Stimulated activated CD8-positive, alpha-beta memory T cell treated with anti-CD3 and anti-CD28 coated beads, Interleukin-12 subunit alpha, Interleukin-12 subunit beta, amount 100 ng/mL, for 1 hour (primary cell): ENCODE results near the gene EQTN.
"Not testable (repeated sequence)": the region's sequence is repeated elsewhere in the genome, so short reads cannot be mapped to it uniquely, and the experiment has no call there.

Experiments used
- DNase-seq: peaks from one replicate; pipeline ENCODE4 v3.0.0-alpha.2; 2020; ENCODE audit warnings: low read depth

The EQTN gene

DNA sequence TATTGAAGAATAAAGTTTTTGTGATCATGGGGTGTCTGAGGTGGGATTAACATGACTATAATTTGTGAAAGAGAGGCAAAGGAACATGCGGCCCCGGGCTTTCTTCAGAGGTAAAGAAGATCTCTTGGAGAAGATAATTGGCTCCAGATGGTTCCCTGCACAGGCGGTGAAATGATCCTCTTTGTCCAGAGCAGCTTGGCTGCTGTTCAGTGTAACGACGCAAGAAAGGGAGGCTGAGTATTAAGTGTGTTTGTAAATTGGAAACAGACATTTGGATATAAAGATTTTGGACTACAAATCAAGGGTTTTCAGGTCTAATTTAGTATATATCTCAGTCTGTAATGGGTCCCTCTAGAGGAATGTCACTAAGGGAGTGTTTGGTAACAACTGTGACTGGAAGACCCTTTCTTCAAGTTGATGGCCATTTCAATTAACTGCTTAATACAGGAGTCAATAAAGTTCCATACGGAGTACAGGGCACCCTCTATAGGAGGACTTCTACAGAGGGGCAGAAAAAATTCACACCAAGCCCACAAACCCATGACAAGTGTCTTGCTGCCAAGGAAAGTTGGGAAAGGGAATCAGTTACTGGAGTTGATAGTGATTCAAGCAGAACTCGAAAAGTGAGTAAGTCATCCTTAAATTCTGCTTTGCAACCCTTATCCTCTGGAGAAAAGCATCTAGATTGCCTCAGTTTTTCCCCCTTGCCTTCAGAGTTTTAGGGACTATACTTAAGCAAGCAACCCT, 4.1 kb downstream of the EQTN start:
- no peak for DNase-seq

DNA sequence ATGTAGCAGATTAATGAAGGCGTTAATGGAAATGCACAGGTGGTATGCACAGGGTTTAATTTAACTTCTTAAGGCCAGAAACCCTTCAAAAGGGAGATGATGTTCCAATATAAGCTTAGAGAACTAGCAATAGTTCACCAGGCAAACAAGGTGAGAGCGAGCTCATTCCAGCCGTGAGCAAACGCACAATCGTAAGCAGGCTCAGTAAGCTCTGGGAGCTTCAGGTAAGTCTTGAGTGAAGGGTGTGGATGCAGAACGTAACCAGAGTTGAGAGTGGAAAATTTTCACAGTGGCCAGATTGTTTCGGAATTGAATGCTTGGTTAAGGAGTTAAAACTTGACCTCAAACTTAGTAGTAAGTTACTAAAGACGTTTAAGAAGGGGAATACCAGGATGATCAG, 5.7 kb downstream of the EQTN start:
- DNase-seq, result no peak

DNA sequence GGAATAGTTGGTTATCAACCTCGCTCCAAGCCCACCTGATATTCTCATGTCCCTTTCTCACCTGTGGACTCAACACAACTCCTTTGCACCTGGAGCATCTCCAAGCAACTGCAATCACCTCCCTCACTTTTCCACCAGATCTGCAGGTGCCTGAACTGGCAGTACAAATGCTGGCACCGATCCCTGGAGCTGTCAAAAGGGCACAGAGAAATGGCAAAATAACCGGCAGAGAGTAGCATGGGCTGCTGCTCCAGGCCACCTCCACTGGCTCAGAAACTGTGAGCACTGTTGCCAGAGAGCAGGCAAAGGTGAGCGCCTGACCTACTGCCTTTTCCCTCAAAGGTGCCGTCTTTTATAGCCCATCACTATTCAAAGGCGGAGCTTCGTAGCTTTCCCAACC, 14.7 kb downstream of the EQTN start:
- DNase-seq, result no peak

DNA sequence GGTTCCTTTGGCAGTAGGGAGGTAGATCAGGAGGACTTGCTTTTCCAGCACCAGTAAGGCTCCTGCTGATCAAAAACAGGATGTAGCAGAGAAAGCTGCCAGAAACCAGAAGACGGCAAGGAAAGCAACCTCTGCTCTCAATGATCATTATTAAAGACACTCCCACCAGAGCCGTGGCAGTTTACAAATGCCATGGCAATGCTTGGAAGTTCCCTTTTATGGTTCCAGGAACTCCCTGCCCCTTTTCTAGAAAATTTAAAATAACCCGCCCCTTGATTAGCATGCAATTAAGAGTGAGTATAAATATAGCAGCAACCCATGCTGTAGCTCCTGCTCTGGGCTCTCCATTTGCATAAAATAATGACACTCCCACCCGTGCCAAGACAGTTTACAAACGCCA, 16.1 kb downstream of the EQTN start:
- DNase-seq, result no peak

DNA sequence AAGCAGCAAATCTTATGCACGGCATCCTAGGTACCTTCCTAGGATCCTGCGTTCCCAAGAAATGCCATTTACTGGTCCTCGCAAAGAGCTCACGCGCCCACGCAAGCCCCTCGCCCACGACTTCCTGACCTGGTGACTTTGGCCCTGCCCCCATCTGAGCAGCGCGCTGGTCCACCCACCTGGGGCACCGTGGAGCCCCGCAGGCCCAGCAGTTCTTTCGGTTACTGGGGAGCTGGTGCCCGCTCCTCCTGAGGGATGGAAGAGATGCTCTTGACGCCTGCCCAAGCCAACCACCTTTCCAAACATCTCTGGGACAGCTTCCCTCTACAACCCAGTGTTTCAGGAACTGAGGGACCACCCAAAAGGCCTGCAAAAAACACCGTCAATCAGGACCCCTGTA, 16.7 kb downstream of the EQTN start:
- no peak for DNase-seq

DNA sequence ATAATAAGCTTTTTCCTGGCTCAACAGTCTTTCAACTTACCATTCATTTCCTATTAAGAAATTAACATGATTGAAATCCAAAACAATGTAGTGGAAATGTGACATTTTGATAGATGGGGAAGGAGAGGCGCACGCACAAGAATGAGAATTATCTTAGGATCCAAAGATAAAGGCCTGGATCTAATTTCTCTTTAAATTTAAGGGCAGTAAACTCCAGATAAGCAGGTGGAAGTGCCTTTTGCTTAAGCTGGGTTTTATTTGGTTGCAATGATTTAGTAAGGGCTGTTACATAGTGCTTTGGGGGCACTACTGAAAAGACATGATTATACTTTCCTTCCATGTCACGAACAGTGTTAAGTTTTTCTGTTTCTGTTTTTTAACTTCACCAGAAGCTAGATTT, 17.3 kb downstream of the EQTN start:
- DNase-seq, result no peak

DNA sequence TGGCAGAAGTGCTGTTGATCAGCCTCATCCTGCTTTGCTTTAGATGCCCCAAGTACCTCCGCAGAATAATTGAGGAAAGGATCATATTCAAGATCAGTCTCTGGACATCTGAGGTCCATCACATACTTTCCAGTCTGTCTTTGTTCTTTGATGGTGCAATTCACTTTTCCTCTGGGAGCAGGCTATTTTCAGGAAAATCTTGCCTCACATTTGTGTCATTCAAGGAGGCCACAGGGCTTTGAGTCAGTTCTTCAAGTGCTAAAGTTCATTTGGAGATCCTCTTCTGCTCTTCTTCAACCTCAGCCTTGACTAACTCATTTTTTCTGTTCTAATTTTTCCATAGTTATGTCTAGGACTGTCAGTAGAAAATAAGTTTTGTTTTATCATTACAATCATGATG, 18.6 kb downstream of the EQTN start:
- DNase-seq, result no peak

DNA sequence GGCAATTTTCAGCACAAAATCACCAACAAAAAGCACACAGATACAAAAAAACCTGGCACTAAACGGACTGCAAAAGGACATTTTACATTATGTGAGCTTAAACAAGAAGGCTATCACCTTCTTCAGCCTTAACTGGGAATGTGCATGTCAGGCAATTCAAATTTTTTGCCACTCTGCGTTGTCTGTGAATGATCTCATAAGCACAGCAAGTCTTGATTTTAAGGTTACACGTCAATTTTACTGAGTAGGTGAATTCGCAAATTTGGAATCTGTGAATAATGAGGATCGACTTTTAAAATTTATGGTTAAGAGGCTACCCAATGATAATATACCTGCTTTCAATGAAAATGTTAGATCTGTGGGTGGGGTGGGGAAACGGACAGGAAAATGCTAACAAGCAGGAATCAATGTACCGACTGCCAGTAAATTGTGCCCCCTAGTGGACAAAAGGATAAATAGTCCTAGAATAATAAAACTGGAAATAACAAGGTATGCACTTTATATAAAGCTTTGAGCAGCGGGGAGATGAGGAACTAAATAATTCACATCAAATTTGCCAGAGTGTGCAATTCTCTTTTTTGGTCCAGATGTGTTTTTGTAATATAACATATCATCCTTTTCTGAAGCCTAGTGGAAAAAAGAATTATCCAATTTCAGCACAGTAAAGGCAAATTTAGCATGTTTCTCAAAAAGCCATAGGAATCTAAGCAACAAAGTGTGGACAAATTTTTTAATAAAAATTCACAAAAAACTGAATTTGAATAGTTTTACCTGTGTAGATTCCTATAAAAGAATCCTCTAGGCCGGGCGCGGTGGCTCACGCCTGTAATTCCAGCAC, 20.5 kb downstream of the EQTN start:
- no peak for DNase-seq

DNA sequence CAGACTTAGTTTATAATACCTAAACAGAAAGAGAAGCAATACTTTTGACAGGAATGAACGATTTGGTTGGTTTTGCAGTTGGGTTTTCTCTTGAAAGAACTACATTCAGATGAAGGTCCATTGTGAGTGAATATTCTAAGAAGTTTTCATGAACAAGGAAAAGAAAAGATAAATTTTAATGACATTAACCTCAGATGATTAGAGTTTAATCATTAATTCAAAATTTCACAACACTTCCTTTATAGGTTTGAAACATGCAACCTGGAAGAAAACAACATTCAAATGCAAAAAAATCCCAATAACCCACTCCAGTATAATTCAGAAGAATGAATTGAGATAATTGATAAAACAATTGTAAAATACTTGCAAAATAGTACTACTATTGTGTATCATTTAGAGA, 23.8 kb downstream of the EQTN start:
- no peak for DNase-seq

DNA sequence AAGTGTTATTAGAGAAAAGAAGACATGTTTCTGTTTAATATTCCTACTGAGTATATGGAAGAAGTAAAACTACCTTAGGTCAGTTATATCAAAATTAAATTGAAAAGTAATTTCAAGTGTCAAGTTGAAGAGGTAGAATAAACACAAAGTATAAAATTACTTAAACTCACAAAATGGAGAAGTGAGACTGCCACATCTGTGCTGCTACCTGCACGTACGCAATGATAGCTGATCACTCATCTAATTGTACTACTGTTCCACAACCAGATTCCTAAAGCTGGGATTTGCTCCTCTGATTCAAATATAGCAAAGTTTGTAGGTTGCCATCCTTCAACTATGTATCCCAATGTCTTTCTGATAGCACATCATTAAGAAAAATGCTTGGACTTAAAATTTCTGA, 24.8 kb downstream of the EQTN start:
- DNase-seq, result no peak

DNA sequence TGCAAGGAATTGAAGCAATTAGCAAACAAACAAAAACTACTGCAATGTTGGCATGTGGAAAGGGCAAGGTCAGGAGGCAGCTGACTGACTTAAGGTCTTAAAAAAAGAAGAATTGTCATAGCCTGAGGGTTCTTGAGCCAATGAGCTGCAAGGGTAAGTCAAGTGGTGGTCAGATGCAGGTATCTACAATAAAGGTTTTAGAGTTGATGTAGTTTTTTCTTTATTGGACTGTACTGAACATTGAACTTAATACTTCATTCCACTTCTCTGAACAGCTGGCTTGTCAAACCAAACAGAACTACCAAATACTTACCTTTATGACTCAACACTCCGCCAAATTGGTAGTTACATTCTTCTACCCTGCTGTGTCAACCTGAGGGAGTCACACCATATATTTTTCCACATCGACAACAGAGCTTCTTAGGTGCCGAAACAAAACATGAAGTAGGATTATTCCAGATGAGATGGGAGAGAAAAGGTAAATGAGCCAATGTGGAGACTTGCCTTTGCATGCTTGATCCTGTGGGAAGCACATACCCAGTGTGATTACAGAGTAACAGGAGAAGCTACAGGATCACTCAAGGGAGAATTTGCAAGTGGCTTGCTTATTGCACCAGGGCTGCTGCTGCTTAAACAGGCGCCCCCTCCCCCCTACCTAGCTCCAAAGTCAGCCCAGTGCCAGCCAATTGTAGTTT, 35.3 kb downstream of the EQTN start:
- no peak for DNase-seq

DNA sequence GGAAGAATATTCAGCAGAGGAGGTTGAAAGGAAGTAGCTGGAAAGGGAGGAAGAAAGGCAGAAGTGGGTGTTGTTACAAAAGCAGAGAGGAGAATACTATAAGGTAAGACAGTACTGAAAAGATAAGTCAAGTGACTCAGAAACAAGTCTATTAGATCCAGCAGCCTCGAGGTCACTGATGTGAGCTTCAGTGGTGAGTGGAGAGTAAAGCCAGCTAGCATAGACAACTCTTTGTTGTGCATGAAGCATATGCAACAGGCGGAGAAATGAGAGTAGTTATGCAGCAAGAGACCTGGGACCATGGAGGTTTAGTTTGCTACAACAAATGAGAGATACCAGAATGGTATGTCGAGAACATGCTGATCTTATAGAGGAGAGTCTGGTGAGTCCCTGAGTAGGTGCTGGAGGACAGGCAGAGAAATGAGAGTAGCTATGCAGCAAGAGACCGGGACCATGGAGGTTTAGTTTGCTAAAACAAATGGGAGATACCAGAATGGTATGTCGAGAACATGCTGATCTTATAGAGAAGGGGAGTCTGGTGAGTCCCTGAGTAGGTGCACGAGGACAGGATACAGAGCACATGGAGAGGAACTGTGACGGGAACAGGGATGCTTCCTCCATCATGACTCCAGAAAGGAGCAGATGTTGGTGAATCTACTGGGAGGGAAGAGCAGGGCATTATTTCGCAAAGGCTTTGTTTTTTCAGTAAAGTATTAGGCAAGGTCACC, 36.0 kb downstream of the EQTN start:
- no peak for DNase-seq

DNA sequence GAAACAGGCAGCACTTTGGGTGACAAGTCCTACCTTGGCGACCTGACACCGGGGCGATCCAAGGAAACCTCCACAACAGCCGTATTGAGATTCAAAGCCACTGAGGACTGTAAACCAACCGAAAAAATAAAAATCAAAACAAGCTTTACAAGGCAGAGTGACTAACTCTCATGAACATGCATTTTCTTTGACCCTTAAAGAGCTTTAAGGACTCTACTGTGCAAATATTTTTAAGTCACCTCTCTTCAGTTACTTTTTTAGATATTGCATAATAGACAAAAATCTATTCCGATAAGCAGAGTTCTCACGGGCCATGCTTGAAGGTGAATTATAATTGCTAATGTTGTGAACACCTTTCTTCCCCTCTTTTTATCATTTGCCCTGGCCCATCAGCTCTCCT, 38.3 kb downstream of the EQTN start:
- DNase-seq, result no peak

DNA sequence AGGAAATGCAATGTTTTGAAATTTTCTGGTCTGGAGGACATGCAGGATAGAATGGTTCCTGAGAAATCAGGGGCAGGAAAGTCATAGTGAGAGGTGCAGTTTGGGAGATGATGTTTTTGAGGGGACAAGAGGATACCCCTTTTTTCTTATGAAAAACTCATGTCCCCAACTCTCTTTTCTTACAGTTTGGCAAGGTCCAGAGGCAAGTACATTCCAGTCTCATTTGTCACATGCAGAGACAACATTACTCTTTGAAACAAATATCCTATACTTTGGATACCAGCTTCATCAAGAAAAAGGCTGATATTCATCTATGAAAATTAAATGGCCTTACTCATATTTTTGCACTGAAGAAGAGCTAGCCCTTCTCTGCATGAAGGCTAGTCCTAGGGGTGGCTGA, 48.2 kb downstream of the EQTN start:
- no peak for DNase-seq

DNA sequence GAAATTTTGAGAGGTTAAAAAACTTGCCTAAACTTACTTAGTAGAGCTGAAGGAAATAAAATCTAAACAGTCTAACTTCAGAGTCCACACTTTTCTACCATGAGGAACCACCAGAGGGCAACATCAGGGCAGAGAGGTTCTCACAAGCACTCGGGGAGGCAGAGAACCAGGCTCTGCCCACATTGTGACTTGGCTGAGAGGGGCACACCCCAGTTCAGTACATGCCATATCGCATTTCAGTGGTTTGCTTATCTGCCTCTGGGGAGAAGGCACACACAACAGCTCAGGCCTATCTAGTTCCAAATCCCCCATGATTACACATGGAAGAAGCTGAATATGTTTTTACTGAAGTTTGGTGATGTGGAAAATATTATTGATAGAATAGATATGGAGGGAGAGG, 49.2 kb downstream of the EQTN start:
- no peak for DNase-seq

DNA sequence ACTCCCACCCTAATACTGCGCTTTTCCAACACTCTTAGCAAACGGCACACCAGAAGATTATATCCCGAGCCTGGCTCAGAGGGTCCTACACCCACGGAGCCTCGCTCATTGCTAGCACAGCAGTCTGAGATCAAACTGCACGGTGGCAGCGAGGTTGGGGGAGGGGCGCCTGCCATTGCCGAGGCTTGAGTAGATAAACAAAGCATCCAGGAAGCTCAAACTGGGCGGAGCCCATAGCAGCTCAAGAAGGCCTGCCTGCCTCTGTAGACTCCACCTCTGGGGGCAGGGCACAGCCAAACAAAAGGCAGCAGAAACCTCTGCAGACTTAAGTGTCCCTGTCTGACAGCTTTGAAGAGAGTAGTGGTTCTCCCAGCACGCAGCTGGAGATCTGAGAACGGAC, 57.3 kb downstream of the EQTN start:
- not testable (repeated sequence) for DNase-seq
